DMS53 treated with DMSO at 0.1 percent for 48 hours (cell line): ENCODE measurements around the gene KCNJ10.
A peak's percentile ranks its signal among the peaks of the same experiment; 100 is the strongest.

ENCODE experiments used
- DNase-seq: peaks from one replicate; lab custom pipeline; 2025; ENCODE audit not compliant: unreplicated experiment; lab: John Stamatoyannopoulos, UW

KCNJ10 gene

GRCh38 chr1:159992161-159992560, 77.8 kb downstream of the KCNJ10 start:
- DNase-seq = no peak

DNA sequence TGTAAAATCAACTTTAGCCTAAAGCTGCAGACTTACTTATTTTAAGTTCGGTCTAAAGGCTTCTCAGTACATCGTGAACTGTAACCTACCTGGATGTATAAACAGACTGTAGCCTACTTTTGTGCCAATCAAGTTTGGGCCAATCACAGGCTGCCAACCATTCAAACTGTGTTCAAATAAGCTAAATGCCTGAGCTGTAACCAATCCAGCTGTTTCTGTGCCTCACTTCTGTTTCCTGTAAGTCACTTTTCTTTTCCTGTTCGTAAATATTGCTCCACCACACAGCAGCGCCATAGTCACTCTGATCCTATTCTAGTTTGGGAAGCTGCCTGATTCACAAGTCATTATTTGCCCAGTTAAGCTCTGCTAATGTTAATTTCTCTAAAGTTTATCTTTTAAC, 78.4 kb downstream of the KCNJ10 start:
- no peak for DNase-seq

DNA sequence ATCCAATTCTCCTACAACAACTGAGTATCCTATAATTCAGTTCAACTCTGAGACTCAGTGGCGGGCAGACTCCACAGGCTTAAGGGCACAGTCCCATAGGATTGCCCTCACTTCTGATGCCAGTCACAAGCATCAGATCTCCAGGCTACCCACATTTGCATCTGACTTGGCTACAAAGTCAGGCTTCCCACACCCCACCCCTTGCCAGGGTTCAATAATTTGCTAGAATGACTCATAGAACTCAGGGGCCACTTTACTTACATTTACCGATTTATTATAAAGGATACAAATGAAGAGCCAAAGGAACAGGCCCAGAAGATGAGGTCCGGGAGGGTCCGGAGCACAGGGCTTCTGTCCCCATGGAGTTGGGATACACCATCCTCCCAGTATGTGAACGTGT, 80.0 kb downstream of the KCNJ10 start:
- no peak for DNase-seq

DNA sequence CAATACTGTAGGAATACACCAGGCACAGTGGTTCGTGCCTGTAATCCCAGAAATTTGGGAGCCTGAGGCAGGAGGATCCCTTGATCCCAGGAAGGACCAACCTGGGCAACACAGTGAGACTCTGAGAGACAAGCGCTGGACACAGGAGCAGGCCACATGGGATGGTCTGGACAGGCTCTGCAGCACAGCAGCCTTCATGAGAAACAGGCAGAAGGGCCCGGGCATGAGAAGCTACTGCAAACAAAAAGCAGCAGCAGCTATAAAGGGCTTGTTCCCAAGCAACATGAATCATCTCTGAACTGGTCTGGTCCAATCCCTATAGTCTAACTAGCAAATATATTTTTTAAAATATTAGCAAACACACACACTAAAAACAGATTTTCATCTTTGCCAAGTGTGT, 80.4 kb downstream of the KCNJ10 start:
- no peak for DNase-seq

- no peak for DNase-seq
Observed at GRCh38 chr1:159988006-159988405, 82.0 kb downstream of the KCNJ10 start.

- no peak for DNase-seq
Observed at GRCh38 chr1:159987186-159987585, 82.8 kb downstream of the KCNJ10 start.

DNA sequence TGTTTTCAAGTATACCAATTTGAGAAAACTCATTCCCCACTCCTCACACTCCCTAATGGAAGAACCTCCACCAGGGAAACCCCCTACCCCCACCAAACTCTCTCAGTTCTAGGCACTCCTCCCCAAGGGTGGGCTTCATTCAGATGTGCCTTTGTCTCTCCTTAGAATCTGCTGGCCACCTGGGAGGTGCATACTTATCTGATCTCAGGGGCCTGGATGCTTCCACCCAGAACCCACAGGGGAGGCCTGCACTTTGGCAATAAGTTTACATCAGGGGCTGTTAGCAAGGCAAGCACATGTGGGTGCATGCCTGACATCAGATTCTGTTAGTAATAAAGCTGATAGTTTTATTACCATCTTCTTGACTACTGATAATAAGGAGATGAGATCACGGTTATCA, 83.4 kb downstream of the KCNJ10 start:
- no peak for DNase-seq

DNA sequence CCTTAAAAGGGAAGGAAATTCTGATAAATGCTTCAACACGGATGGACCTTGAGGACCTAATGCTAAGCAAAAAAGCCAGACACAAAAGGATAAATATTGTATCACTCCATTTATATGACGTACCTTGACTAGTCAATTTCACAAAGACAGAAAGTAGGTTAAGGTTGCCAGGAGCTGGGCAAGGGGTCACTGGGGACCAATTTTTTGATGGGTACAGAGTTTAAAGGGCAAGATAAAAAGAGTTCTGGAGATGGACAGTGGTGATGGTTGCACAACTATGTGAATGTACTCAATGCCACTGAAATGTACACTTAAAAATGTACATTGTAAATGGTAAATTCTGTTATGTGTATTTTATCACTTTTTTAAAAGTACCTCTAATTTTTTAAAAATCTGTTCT, 83.9 kb downstream of the KCNJ10 start:
- DNase-seq = no peak

GRCh38 chr1:159985473-159985872, 84.5 kb downstream of the KCNJ10 start:
- no peak for DNase-seq

DNA sequence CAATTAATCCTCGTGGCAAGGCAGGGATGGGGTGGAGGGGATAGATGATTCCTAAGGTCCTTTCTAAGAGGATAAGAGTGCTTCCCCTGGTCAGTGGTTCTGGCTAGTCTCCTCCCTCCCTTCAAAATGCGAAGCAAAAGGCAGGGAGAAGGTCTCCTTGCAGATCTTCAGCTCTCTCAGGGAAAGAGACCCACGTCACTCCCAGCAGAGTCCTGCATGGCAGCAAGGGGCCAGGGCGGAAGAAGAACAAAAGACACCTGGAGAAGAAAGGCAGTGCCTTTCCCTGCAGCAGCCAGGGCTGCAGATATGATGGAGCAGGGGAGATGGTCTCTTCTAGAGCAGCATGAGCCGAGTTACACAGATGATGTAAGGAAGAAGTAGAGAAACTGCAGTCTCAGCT, 86.3 kb downstream of the KCNJ10 start:
- no peak for DNase-seq

DNA sequence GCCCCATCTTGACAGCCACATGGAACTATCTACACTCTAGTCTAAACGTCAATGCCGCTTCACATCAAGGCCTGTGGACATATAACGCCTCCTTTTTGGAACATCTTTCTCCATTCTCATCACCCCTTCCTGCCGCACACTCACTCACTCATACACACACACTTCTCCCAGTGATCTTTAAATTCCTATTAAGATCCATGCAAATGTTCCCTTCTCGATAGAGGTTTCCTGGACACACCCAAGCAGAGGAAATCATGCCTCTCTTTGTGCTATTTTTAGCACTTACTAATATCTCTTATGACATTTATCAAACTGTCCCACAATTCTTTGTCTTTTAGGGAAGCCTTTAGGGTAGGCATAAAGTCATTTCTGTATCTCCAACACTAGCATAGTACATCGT, 87.7 kb downstream of the KCNJ10 start:
- DNase-seq = no peak

DNA sequence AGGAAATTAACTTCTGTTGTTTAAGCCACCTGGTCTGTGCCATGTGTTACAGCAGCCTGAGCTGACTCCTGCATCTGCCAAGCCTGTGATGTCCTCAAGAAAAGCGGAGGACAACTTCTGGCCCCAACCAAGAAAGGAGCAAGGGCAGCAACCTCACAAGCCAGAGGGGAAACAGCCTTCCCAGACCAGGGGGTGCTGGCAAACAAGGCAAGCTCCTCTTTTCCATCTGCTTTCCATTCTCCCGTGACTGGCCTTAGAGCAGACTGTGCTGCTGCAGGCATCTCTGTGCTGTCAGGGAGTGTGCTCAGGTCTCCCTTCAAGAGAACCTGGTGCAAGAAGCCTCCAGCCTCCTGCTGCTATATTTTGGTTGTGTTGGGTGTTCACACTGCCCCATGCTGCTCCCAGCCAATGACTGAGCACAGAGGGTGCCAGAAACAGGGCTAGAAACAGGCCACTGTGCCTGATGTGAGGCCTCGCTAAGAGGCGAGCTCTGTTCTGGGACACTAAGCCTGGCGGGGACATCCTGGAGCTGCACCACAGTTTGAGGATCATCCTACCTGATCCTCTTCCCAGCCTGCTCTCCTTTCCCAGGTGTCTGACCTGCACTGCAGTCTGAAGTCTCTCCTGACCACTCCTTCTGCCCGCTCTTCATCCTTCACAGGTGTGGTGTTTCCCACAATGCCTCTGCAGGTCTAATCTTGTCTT, 88.5 kb downstream of the KCNJ10 start:
- DNase-seq = no peak

DNA sequence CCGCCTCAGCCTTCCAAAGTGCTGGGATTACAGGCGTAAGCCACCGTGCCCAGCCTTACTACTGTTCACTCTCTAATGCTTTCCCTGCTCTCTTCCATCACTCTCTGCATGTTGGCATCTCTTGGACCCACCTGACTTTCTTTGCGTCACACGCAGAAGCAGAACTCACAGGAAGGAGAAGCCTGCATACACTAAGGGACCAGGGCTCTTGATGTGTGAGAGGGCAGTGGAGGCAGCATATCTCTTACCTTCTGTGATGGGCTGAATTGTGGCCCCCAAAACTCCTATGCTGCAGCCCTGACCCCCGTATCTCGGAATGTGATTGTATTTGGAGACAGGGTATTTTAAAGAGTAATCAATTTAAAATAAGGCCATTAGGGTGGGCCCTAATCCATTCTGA, 89.2 kb downstream of the KCNJ10 start:
- no peak for DNase-seq

- no peak for DNase-seq
Observed at GRCh38 chr1:159980076-159980475, 89.9 kb downstream of the KCNJ10 start.

- DNase-seq = no peak
Observed at GRCh38 chr1:159979257-159979656, 90.7 kb downstream of the KCNJ10 start.

DNA sequence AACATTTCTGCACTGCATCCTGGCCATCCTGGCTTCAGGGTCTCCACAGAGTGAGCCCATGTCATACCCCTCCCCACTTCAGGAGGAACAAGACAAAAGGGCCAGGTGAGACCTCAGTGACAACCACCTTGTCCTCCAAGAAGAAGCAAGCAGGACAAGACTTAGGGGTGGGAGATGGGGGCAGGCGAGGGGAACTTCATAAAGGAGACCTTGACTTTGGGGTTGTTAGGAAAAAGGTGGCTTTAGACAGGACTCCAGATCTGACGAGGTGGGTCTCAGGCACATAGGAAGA, 91.9 kb downstream of the KCNJ10 start:
- DNase-seq = no peak

DNA sequence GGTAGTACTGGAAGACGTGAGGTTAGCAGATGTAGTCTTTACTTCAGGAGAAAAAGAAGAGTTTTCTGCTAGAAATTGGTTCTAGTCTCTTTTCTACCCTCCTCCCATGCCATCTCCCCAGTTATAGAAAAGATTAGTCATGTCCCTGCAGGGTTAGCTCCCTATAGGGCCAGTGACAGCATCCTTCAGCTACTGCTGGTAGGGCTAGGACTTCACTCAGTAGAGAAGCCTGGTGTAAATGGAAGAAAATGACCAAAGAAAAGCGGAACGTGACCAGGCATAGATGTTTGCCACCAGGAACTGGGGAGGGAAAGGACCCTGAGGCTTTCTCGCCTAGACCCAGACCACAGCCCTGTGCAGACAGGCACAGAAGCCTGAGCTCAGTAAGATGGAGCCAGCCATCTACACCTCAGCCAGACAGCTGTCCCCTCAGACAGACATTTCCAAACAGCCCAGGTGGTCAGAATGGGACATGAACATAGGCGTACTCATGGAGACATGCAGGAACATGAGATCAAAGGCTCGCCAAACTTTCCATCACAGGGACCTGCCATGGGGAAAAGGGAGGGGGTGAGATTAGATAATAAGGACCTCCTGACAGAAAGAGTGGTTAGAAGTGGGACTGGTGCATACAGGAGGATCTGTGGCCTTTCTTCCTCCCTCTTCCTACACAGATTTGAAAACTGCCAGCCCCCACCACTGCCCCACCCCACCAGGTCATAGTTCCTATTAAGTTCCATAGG, 92.4 kb downstream of the KCNJ10 start:
- DNase-seq = no peak

- no peak for DNase-seq
Observed at GRCh38 chr1:159974350-159974965, 95.5 kb downstream of the KCNJ10 start.

DNA sequence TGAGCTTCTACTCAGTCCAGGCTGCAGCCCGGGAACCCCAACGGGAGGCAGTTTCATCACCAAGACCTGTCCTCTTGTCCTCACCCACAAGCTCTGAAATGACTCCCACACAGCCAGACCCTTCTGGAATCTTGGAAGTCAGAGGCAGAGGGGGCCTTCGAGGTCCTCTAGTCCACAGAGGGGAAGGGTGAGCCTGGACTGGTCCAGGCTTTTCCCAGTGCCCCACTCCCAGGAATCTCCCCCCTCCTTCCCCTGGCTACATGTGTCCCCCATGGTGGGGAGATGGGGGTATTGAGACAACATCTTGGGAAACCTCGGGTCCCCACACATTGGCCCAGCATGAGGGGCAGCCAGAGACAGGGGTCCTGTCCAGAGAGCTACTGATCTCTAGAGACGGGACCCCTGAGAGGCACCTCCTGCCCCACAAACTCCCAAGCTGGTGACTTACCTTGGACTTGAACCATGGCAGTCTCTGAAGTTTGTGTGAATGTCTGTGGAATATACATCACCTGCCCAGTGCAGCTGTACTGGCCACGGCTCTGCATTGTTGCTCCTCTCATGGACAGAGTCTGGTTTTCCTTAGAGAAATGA, 96.5 kb downstream of the KCNJ10 start:
- DNase-seq = no peak

- no peak for DNase-seq
Observed at GRCh38 chr1:159972443-159973205, 97.3 kb downstream of the KCNJ10 start.

DNA sequence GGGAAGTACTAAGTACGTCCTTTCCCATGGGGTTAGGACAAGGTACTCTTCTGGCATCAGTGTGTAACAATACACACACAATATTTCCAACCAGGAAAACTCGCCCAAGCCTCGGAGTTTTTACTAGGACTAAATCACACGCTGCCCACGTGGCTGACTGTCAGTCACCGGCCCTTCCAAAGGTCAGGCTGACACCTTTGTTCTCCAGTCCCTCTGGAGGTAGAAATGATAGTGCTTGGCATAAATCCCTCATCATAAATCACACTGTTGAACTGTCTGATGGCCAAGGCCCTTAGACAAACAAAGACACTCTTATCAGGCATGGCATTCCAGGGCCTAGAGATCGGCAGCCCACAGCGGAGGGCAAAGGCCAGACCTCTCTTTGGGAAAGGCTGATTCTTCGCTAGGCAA, 99.0 kb downstream of the KCNJ10 start:
- DNase-seq = peak; percentile 5
